H7 (cell line): Measurements from ENCODE around the gene ATP6V1B1. TPM values are rescaled to one million over a fixed set of nuclear protein-coding genes. Genes with fewer than 3 reads are reported as not detected.

Experiments
- DNase-seq: peaks from one replicate; pipeline ENCODE4 v3.0.0; 2012
- H3K27me3 ChIP-seq: 2 replicates; pipeline ENCODE4 v1.6.0; 2011; ENCODE audit warnings: mild to moderate bottlenecking, low read length; ENCODE audit not compliant: control insufficient read depth, insufficient read depth
- H3K36me3 ChIP-seq: replicated peaks from 2 replicates; pipeline ENCODE4 v1.5.1; 2011; ENCODE audit warnings: low read length; ENCODE audit not compliant: control insufficient read depth, insufficient read depth
- H3K4me3 ChIP-seq: 2 replicates; pipeline ENCODE4 v1.5.1; 2011; ENCODE audit warnings: low read depth, mild to moderate bottlenecking, control low read depth, low read length, moderate library complexity; ENCODE audit not compliant: insufficient read depth
- total RNA-seq: library from RNA; depleted of rRNA; stranded (reverse); fragments of >200 nt; shearing (Covaris generic); gene quantifications from 2 replicates; pipeline ENCODE4 v1.2.3, GENCODE V29; 2014

ATP6V1B1 gene
- total RNA-seq, 1 experiment from 2014 or later, result 0.14 TPM

DNA sequence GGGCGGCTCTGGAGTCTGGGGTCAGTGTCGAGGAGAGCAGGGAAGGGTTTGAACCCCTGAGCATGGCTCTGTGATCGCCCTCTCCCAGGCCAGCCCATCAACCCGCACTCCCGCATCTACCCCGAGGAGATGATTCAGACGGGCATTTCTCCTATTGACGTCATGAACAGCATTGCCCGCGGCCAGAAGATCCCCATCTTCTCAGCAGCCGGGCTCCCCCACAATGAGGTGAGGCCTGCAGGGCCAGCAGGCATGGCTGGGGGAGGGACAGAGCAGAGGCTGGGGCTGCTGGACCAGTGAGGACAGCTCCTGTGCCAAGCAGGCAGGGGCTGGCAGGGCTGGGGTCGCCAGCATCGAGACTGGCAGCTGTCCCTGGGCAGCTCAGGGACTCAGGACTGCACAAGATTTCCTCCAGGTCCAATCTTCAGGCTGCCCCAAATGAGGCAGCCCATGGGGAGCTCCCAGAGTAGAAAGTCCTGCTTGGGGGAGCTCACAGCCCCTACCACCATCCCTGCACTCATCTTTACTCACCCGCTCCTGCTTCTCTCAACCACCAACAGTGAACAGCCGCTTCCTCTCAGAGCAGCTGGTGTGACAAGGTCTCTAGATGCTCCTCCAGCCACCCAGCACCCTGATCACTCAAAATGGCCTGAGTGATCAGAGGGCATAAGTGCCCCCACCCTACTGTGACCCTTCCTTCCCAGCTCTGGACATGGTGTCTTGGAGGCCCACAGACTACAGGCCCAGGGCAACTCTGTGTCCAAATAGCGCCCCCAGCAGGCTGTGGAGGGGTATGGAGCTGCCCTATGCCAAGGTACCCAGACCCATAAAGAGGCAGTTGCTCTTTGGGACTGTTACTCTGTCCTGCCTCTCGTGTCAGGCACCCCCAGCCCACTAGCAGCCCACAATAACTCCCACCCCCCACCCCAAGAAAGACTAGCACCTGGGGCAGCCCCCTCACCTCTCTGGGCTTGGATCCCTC is 24.4 kb downstream of the ATP6V1B1 start:
- Histone ChIP-seq H3K27me3 (peaks cover 33% of the 10 kb centered on the region), H3K36me3 (no peaks in the 10 kb centered on the region), H3K4me3 (no peak overlapping the region)
- peak; percentile 80 for DNase-seq

DNA sequence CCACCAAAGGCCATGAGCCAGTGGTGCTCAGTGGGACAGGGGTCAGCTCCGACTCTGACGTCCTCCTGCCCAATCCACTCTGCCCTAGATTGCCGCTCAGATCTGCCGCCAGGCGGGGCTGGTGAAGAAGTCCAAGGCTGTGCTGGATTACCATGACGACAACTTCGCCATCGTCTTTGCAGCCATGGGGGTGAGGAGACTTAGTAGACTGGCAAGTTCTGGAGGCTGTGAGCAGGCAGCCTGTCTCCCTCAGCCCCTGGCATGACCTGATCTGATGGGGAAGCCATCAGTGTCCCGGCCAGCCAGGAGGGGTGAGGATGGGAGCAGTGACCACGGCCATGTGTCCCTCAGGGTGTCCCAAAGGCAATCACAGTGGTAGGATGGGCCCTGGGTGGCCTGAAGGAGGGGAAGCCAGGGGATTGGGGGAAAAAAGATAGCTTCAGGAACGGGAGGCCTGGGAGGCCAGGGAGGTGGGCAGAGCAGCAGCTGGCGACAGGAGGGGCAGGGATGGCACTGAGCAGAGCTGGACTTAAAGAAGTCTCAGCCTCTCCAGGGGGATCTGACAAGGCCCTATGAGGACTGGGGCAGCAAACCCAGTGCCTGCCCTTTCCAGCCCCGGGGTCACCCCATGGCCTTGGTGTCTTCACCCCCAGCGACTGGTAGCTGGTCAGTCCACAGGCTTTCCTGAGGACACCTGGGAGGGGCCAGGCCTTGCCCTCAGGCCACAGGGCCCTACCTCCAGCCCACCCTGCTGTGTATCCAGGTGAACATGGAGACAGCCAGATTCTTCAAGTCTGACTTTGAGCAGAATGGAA is 25.3 kb downstream of the ATP6V1B1 start:
- DNase-seq, result peak; percentile 67
- Histone ChIP-seq H3K36me3 (no peaks in the 10 kb centered on the region), H3K4me3 (no peak overlapping the region), H3K27me3 (peaks cover 36% of the 10 kb centered on the region)

GRCh38 chr2:70961648-70961994 is 25.9 kb downstream of the ATP6V1B1 start:
- DNase-seq, result peak; percentile 8
- Histone ChIP-seq H3K36me3 (no peaks in the 10 kb centered on the region), H3K27me3 (peaks cover 36% of the 10 kb centered on the region), H3K4me3 (no peak overlapping the region)

DNA sequence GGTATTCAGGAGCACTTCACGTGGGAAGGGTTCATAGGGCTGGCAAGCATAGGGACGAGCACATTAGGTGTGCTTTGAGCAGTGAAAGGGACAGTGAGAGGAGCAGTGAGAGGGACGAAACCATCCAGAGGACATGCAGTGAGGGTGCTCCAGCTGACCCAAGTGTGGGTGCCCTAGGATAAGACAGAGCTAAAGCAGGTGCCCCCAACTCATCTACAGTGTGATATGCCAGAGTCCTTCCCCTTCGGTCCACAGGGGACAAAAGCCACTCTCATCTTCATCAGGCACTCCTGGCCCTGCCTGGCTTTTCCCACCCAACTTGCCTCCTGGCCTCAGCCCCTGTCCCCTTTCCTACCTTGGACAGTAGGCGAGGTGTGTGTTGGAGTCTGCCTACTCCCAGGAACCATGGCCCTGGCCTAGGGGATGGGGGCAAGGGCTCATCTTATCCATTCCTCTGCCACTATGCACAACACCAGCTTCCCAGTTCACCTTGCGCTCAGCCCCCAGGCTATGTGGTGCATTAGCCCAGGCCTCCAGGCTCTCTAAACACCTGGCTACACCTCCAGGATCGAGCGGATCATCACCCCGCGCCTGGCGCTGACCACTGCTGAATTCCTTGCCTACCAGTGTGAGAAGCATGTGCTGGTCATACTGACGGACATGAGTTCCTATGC is 26.6 kb downstream of the ATP6V1B1 start:
- Histone ChIP-seq H3K4me3 (no peak overlapping the region), H3K36me3 (no peaks in the 10 kb centered on the region), H3K27me3 (peaks cover 41% of the 10 kb centered on the region)
- DNase-seq, result peak; percentile 36

DNA sequence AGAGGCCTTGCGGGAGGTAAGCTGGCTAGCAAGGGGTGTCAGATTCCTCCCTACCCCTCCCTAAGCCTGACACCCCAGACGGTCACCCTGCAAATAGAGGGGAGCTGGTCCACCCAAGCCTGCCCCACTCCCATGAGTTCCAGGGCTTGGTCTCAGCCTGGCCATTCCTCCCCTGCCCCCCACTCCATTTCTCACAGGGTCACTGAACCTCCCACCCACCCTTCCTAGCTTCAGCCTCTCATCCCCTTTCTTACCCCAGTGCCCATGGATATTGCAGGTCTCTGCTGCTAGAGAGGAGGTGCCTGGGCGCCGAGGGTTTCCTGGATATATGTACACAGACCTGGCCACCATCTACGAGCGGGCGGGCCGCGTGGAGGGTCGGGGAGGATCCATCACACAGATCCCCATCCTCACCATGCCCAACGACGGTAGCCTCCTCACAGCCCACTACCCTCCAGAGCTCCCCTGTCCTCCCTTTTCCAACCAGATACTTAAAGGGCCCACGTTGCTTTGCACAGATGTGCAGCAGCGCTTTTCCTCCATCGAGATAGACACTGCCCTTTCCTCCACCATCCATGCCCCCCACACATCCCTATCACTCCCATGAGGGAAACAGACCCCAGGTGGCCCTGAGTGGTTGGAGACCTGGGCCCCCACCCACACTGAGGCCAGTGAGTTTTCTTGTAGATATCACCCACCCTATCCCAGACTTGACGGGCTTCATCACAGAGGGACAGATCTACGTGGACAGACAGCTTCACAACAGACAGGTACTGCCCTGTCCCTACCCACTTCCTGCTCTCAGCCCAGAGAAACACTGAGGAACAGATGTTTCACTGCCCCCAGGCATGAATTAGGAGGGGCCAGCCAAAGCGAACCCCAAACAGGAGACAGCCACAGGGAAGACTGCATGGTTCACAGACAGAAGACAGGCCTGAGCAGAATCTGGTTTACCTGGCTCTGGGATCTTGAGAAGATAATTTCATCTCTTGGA is 27.5 kb downstream of the ATP6V1B1 start:
- peaks cover 44% of the 10 kb centered on the region for H3K27me3 ChIP-seq
- no peaks in the 10 kb centered on the region for H3K36me3 ChIP-seq
- peak; percentile 23 for DNase-seq
- no peak overlapping the region for H3K4me3 ChIP-seq

GRCh38 chr2:70964133-70964532 is 28.4 kb downstream of the ATP6V1B1 start:
- Histone ChIP-seq H3K27me3 (peaks cover 44% of the 10 kb centered on the region), H3K36me3 (no peaks in the 10 kb centered on the region), H3K4me3 (no peak overlapping the region)
- DNase-seq, result no peak

- H3K36me3 ChIP-seq, result no peaks in the 10 kb centered on the region
- DNase-seq, result peak; percentile 93
- H3K27me3 ChIP-seq, result peaks cover 44% of the 10 kb centered on the region
- peak overlapping the region; percentile 34 for H3K4me3 ChIP-seq
These were observed 29.1 kb downstream of the ATP6V1B1 start for GRCh38 chr2:70964596-70965386.

DNA sequence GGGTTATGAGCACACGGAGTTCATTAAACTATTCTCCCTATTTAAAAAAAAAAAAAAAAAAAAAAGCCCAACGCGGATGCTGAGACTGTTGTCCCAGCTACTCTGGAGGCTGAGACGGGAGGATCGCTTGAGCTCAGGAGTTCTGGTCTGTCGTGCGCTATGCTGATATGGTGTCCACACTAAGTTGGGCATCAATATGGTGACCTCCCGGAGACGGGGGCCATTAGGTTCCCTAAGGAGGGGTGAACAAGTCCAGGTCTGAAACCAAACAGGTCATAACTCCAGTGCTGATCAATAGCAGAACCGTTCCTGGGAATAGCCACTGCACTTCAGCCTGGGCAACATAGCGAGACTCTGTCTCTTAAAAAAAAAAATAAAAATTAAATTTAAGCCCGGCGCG is 29.8 kb downstream of the ATP6V1B1 start:
- Histone ChIP-seq H3K4me3 (no peak overlapping the region), H3K27me3 (peaks cover 44% of the 10 kb centered on the region), H3K36me3 (no peaks in the 10 kb centered on the region)
- no peak for DNase-seq

DNA sequence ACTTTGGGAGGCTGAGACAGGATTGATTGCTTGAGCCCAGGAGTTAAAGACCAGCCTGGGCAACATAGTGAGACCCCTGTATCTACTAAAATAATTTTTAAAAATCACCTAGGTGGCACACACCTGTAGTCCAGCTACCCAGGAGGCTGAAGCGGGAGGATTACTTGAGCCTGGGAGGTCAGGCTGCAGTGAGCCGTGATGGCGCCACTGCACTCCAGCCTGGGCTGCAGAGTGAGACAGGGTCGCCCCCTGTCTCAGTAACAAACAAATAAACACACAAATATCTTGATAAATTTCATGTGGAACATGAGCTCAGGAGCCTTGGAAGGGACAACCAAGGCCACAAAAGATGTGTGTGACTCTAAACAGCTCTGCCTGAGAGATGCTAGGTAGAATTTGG is 31.0 kb downstream of the ATP6V1B1 start:
- H3K27me3 ChIP-seq, result peaks cover 42% of the 10 kb centered on the region
- no peak overlapping the region for H3K4me3 ChIP-seq
- no peaks in the 10 kb centered on the region for H3K36me3 ChIP-seq
- DNase-seq, result no peak

DNA sequence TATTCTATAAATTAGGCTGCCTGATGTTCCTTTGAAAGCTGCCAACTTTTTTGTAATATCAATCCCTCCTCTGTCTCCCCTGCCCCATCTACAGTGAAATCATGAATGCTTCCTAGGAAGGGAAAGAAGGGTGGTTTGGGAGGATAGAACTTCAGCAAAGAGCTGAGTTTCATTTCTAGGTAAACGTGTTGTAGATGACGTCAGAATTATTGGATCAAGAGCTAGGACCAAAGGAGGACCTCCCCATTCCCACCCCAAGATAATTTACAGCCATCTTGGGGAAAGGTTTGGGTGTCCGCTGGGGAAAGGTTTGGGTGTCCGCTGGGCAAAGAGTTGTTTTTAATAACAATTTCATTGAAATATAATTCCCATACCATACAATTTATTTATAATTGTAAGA is 31.5 kb downstream of the ATP6V1B1 start:
- H3K27me3 ChIP-seq, result peaks cover 41% of the 10 kb centered on the region
- peak; percentile 4 for DNase-seq
- H3K4me3 ChIP-seq, result no peak overlapping the region
- H3K36me3 ChIP-seq, result no peaks in the 10 kb centered on the region

GRCh38 chr2:70974592-70974991 is 38.9 kb downstream of the ATP6V1B1 start:
- H3K36me3 ChIP-seq, result no peaks in the 10 kb centered on the region
- no peak overlapping the region for H3K4me3 ChIP-seq
- peaks cover 23% of the 10 kb centered on the region for H3K27me3 ChIP-seq
- peak; percentile 16 for DNase-seq

GRCh38 chr2:70975237-70975636 is 39.5 kb downstream of the ATP6V1B1 start:
- Histone ChIP-seq H3K27me3 (peaks cover 25% of the 10 kb centered on the region), H3K4me3 (no peak overlapping the region), H3K36me3 (no peaks in the 10 kb centered on the region)
- peak; percentile 5 for DNase-seq

GRCh38 chr2:70977605-70978205 is 42.0 kb downstream of the ATP6V1B1 start:
- Histone ChIP-seq H3K27me3 (peaks cover 23% of the 10 kb centered on the region), H3K4me3 (no peak overlapping the region), H3K36me3 (no peaks in the 10 kb centered on the region)
- DNase-seq, result peak; percentile 30
